ENCODE measurements around the gene TLE3. TPM values are rescaled to one million over a fixed set of nuclear protein-coding genes. Genes with fewer than 3 reads are reported as not detected.

TLE3 gene
- total and polyA plus RNA-seq, 8 donors, result 12.5 to 37.2 (median 18.9) TPM

- no peak for TF ChIP-seq CTCF (IDR thresholded peaks at IDR 0.05)
- ATAC-seq (peak; percentile 46 to 83 (median 76)), DNase-seq (peak in 2 of 6 donors; percentile 14 to 29), FAIRE-seq (no peak)
- H3K27ac ChIP-seq, result peak overlapping the region in 2 of 4 donors; percentile 2 to 3
- intact Hi-C loops (cut with DNase I), result no loop called here
- no peaks in the 10 kb centered on the region for H3K27me3 ChIP-seq
- WGBS, 2 donors, result 37% methylated on average over 16 of the region's 16 CpGs
- no peak overlapping the region for H3K4me3 ChIP-seq
- H3K4me1 ChIP-seq, result peaks cover 0 to 6% (median 0%) of the 10 kb centered on the region in 3 donors
- no peaks in the 10 kb centered on the region for H3K9me3 ChIP-seq
- no peaks in the 10 kb centered on the region for H3K36me3 ChIP-seq
Measured at GRCh38 chr15:70023769-70024491, 73.8 kb downstream of the TLE3 start.

- H3K27me3 ChIP-seq, result no peaks in the 10 kb centered on the region
- no peak for TF ChIP-seq CTCF (IDR thresholded peaks at IDR 0.05)
- H3K4me1 ChIP-seq, result peaks cover 0 to 6% (median 0%) of the 10 kb centered on the region in 3 donors
- ATAC-seq, result peak in 3 of 4 donors; percentile 51 to 79 (median 73)
- no peak overlapping the region for H3K4me3 ChIP-seq
- DNase-seq, result no peak
- intact Hi-C loops (cut with DNase I), result no loop called here
- H3K27ac ChIP-seq, result peak overlapping the region in 2 of 4 donors; percentile 2 to 3
- H3K36me3 ChIP-seq, result no peaks in the 10 kb centered on the region
- 88 to 92% methylated on average over 7 of the region's 7 CpGs for WGBS, 2 donors
- FAIRE-seq, result no peak
- H3K9me3 ChIP-seq, result no peaks in the 10 kb centered on the region
Measured at GRCh38 chr15:70023064-70023768, 74.5 kb downstream of the TLE3 start.

GRCh38 chr15:70020229-70020628, 77.5 kb downstream of the TLE3 start:
- intact Hi-C loops (cut with DNase I), result no loop called here
- no peak for ATAC-seq
- WGBS, 2 donors, result 79 to 92% methylated on average over 5 of the region's 5 CpGs
- no peak for DNase-seq
- no peak overlapping the region for H3K4me3 ChIP-seq
- no peak overlapping the region for H3K27ac ChIP-seq
- H3K9me3 ChIP-seq, result no peaks in the 10 kb centered on the region
- no peaks in the 10 kb centered on the region for H3K27me3 ChIP-seq
- no peak for TF ChIP-seq CTCF (IDR thresholded peaks at IDR 0.05)
- peaks cover 0 to 6% (median 0%) of the 10 kb centered on the region in 3 donors for H3K4me1 ChIP-seq
- FAIRE-seq, result no peak
- no peaks in the 10 kb centered on the region for H3K36me3 ChIP-seq

- Histone ChIP-seq H3K27ac (no peak overlapping the region), H3K9me3 (no peaks in the 10 kb centered on the region), H3K36me3 (no peaks in the 10 kb centered on the region), H3K4me1 (peaks cover 0 to 3% (median 0%) of the 10 kb centered on the region in 3 donors), H3K27me3 (no peaks in the 10 kb centered on the region), H3K4me3 (no peak overlapping the region)
- DNase-seq (peak in 1 of 6 donors; percentile 20), FAIRE-seq (no peak), ATAC-seq (no peak)
- no peak for TF ChIP-seq CTCF (IDR thresholded peaks at IDR 0.05)
- WGBS, 2 donors, result 86 to 94% methylated on average over 9 of the region's 9 CpGs
- intact Hi-C loops (cut with DNase I), result no loop called here
Measured at GRCh38 chr15:70018646-70019600, 78.8 kb downstream of the TLE3 start.
